CD4-positive, alpha-beta memory T cell (primary cell): ENCODE results near the gene HPS1. TPM values are rescaled to one million over a fixed set of nuclear protein-coding genes. Genes with fewer than 3 reads are reported as not detected.
A peak's percentile ranks its signal among the peaks of the same experiment; 100 is the strongest.

Source experiments
- CTCF ChIA-PET: fragments of 350-600 bp; sonication (Branson Sonifier 250); formaldehyde crosslinking; loops from one replicate; lab custom pipeline; 2021; ENCODE audit warnings: inconsistent platforms; ENCODE audit not compliant: partially characterized antibody; lab: Charles Lee
- POLR2A ChIA-PET: fragments of 350-600 bp; sonication (Branson Sonifier 250); formaldehyde crosslinking; loops from one replicate; lab custom pipeline; 2021; ENCODE audit not compliant: partially characterized antibody; lab: Charles Lee
- DNase-seq, 5 donors: peaks; one replicate each; pipeline versions ENCODE4 v3.0.0 to v3.0.0-alpha.2; 2020 to 2022; ENCODE audit warnings: mixed read lengths in 1 of 5
- H3K27ac ChIP-seq: one replicate; pipeline ENCODE4 v1.7.0; 2013; ENCODE audit warnings: low read depth, low read length
- H3K27me3 ChIP-seq: 2 replicates; pipeline ENCODE4 v1.7.0; 2013; ENCODE audit warnings: mild to moderate bottlenecking, low read length, moderate library complexity; ENCODE audit not compliant: insufficient read depth
- H3K36me3 ChIP-seq: 2 replicates; pipeline ENCODE4 v1.7.0; 2013; ENCODE audit warnings: mild to moderate bottlenecking, low read length, moderate library complexity; ENCODE audit not compliant: insufficient read depth
- H3K4me1 ChIP-seq: 2 replicates; pipeline ENCODE4 v1.7.0; 2013; ENCODE audit warnings: mild to moderate bottlenecking, low read length, moderate library complexity; ENCODE audit not compliant: insufficient read depth
- H3K4me3 ChIP-seq, 2 donors: one replicate each; pipeline ENCODE4 v1.7.0; 2013; ENCODE audit warnings: low read length in 2 of 2, mild to moderate bottlenecking in 1 of 2
- H3K9me3 ChIP-seq, 2 donors: one replicate each; pipeline ENCODE4 v1.7.0; 2013; ENCODE audit warnings: low read length in 2 of 2, control low read depth in 1 of 2; ENCODE audit not compliant: control insufficient read depth in 1 of 2
- H3K27ac Mint-ChIP-seq, 7 donors: one replicate each; pipeline ENCODE4 v1.8.0; 2020 to 2021; ENCODE audit warnings: mixed read lengths in 7 of 7, mild to moderate bottlenecking in 6 of 7, inconsistent platforms in 3 of 7, moderate library complexity in 3 of 7
- H3K27me3 Mint-ChIP-seq, 2 donors: one replicate each; pipeline ENCODE4 v1.8.0; 2020 to 2021; ENCODE audit warnings: mixed read lengths in 2 of 2
- H3K36me3 Mint-ChIP-seq, 2 donors: one replicate each; pipeline ENCODE4 v1.8.0; 2020 to 2021; ENCODE audit warnings: mixed read lengths in 2 of 2, inconsistent platforms in 1 of 2, mild to moderate bottlenecking in 1 of 2
- H3K4me1 Mint-ChIP-seq, 4 donors: one replicate each; pipeline ENCODE4 v1.8.0; 2020 to 2021; ENCODE audit warnings: mixed read lengths in 4 of 4, mild to moderate bottlenecking in 1 of 4
- H3K4me3 Mint-ChIP-seq, 8 donors: one replicate each; pipeline ENCODE4 v1.8.0; 2020 to 2021; ENCODE audit warnings: mixed read lengths in 8 of 8, mild to moderate bottlenecking in 7 of 8, moderate library complexity in 6 of 8, inconsistent platforms in 3 of 8
- H3K9me3 Mint-ChIP-seq, 8 donors: one replicate each; pipeline ENCODE4 v1.8.0; 2020 to 2021; ENCODE audit warnings: mixed read lengths in 8 of 8, mild to moderate bottlenecking in 5 of 8, inconsistent platforms in 3 of 8, moderate library complexity in 1 of 8
- intact Hi-C: fragments of 100-400 bp; cut with micrococcal nuclease; formaldehyde crosslinking; loops from one replicate; pipeline ENCODE4 v1.15.1; 2023
- polyA plus RNA-seq, 2 donors: library from polyadenylated mRNA; unstranded; fragments of 300-500 nt; fragmentation: Illumina TruSeq; gene quantifications; one replicate each; pipeline ENCODE4 v1.2.3, GENCODE V29; 2021
- total RNA-seq, 2 experiments: library from RNA; stranded (reverse); gene quantifications; one replicate each; pipeline ENCODE4 v1.2.3, GENCODE V29; 2021

Gene HPS1
- total and polyA plus RNA-seq, 4 experiments from 2014 or later: 72.0 to 115 (median 91.3) TPM

DNA sequence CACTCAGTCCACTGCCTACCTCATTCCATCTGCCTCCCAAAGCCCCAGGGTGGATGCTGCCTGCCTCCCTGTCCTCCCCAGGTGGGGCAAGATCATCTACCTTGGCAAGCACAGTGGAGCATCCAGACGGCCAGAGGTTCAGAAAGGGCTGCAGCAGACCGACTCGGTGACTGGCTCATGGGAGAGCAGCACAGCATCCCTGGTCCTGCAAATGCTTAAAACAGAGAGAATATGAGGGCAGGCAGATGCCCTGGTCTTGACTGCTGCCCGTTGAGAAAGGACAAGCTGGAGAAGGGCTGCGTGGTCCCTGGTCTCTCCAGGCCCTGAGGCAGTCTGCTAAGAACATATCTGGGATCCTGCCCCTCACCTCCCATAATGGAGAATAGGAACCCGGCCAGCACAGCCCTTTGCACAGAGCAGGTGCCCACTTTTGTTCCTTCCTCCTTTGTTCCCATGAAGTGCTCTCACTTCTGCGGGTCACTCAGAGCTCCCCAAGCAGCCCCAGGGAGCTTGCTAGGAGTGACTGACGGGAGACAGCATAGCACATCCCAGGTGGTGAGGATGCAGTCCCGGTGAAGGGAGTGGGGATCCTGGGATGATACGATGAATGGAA, 1.4 kb downstream of the HPS1 start:
- intact Hi-C loops: loop anchor here (5.0 kb wide), 2 partner anchors 308 to 1177 kb away; partner anchors contain the start of gene SLC25A28

DNA sequence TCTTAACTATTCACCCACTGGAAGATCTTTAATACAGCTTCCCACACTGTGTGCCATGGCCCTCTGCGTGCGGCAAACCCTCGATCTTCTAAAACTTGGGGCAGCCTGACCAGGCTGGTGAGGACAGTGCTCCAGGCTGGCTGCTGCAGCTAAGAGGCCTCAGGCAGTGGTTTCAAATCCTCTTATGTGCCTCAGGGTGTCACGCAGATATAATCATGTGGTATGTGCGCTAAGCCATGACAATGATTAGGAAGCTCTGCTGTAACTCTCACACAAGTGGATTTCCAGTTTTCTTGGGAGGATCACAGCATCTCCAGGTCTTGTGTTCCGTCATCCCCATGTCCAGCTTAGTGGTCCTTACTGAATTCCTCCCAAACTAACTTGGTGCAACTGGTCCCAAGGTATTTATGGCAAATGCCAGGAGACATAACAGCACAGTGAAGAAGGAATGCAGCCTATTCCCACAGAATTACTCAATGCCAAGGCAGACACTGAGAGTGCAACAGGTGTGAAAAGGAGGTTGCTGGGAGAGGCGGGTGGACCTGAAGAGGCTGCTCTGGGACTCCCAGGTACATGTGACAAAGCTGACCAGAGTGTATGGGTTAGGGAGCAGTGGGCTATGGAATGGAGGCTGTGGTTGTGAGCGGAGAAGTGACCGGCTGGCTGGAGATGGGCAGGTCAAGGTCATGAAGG, 2.3 kb downstream of the HPS1 start:
- H3K27me3 Mint-ChIP-seq: no peaks in the 10 kb centered on the region
- Histone ChIP-seq H3K36me3 (peaks cover 32% of the 10 kb centered on the region), H3K4me3 (no peak overlapping the region), H3K4me1 (peaks cover 41% of the 10 kb centered on the region), H3K27ac (no peak overlapping the region), H3K27me3 (no peaks in the 10 kb centered on the region), H3K9me3 (no peaks in the 10 kb centered on the region)
- H3K9me3 Mint-ChIP-seq: no peaks in the 10 kb centered on the region
- no peak for DNase-seq
- POLR2A ChIA-PET: interaction anchor here (2.6 kb wide), 1 partner anchor 9 kb away, joined by 8 read pairs; no protein-coding TSS in a partner anchor
- H3K4me3 Mint-ChIP-seq: peak overlapping the region; percentile 6 to 95 (median 92)
- H3K27ac Mint-ChIP-seq: peak overlapping the region in 6 of 7 donors; percentile 43 to 95 (median 86)
- CTCF ChIA-PET: interaction anchor here (0.6 kb wide), 1 partner anchor 23 kb away, joined by 3 read pairs; no protein-coding TSS in a partner anchor
- intact Hi-C loops: loop anchor here (5.0 kb wide), 2 partner anchors 307 to 1178 kb away; partner anchors contain the start of gene SLC25A28
- H3K4me1 Mint-ChIP-seq: peaks cover 35 to 70% (median 51%) of the 10 kb centered on the region in 4 donors
- peaks cover 30 to 54% of the 10 kb centered on the region in 2 donors for H3K36me3 Mint-ChIP-seq

More for the DNA sequence above, 1.4 kb downstream of the HPS1 start:
- H3K36me3 ChIP-seq: peaks cover 28% of the 10 kb centered on the region
- peak overlapping the region; percentile 76 for H3K27ac ChIP-seq
- H3K27ac Mint-ChIP-seq: peak overlapping the region; percentile 37 to 95 (median 90)
- H3K27me3 Mint-ChIP-seq: no peaks in the 10 kb centered on the region
- H3K36me3 Mint-ChIP-seq: peaks cover 24 to 46% of the 10 kb centered on the region in 2 donors
- H3K4me1 Mint-ChIP-seq: peaks cover 33 to 66% (median 50%) of the 10 kb centered on the region in 4 donors
- peak overlapping the region; percentile 73 to 84 for H3K4me3 ChIP-seq
- peak overlapping the region; percentile 88 to 95 (median 94) for H3K4me3 Mint-ChIP-seq
- H3K27me3 ChIP-seq: no peaks in the 10 kb centered on the region
- no peak for DNase-seq
- H3K4me1 ChIP-seq: peaks cover 41% of the 10 kb centered on the region
- ChIA-PET POLR2A (interaction anchor here (1.3 to 2.6 kb wide), 4 partner anchors 10 to 22 kb away, joined by 3 to 10 read pairs (median 6); no protein-coding TSS in a partner anchor), CTCF (interaction anchor here (1.4 to 1.8 kb wide), 2 partner anchors 8 to 22 kb away, joined by 4 to 8 read pairs; no protein-coding TSS in a partner anchor)
- no peaks in the 10 kb centered on the region for H3K9me3 ChIP-seq
- H3K9me3 Mint-ChIP-seq: no peaks in the 10 kb centered on the region

DNA sequence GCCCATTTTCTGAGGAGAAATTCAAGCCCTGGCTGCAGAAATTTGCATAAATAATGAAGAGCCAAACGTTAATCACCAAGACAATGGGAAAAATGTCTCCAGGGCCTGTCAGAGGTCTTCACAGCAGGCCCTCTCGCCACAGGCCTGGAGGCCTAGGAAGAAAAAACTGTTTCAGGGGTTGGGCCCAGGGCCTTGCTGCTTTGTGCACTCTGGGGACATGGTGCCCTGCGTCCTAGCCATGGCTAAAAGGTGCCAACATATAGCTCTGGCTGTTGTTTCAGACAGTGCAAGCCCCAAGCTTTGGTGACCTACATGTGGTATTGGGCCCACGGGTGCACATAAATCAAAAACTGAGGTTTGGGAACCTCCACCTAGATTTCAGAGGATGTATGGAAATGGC, 8.0 kb downstream of the HPS1 start:
- H3K27me3 Mint-ChIP-seq: no peaks in the 10 kb centered on the region
- H3K36me3 Mint-ChIP-seq: peaks cover 74 to 89% of the 10 kb centered on the region in 2 donors
- Histone ChIP-seq H3K9me3 (no peaks in the 10 kb centered on the region), H3K4me1 (peaks cover 15% of the 10 kb centered on the region), H3K36me3 (peaks cover 53% of the 10 kb centered on the region), H3K27ac (no peak overlapping the region), H3K27me3 (no peaks in the 10 kb centered on the region), H3K4me3 (no peak overlapping the region)
- H3K9me3 Mint-ChIP-seq: peaks cover 0 to 1% (median 0%) of the 10 kb centered on the region in 8 donors
- peaks cover 21 to 44% (median 29%) of the 10 kb centered on the region in 4 donors for H3K4me1 Mint-ChIP-seq
- CTCF ChIA-PET: interaction anchor here (0.7 to 1.0 kb wide), 2 partner anchors 13 to 16 kb away, joined by 3 read pairs; no protein-coding TSS in a partner anchor
- H3K4me3 Mint-ChIP-seq: no peak overlapping the region
- H3K27ac Mint-ChIP-seq: peak overlapping the region in 1 of 7 donors; percentile 16
- intact Hi-C loops: no loop called here
- POLR2A ChIA-PET: no interaction called here
- DNase-seq: no peak

DNA sequence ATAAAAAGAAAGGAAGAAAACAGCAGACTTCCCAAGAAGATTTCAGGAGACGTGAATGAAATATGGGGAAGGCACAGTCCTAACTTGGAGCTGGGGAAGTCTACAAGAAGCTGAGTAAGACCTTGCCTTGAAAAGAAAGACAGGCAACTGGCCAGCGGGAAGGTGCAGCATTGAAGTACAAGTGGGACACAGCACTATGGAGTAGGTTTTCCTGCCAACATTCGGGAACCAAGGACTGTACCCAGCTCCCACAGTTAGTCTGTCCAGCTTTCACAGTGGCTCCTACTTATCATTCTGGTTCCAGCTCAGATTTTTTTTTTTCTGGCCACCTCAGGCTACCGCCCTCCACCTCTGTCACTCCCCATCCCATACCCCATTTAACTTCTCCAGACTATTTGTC, 10.0 kb downstream of the HPS1 start:
- Histone ChIP-seq H3K27me3 (no peaks in the 10 kb centered on the region), H3K9me3 (no peaks in the 10 kb centered on the region), H3K36me3 (peaks cover 47% of the 10 kb centered on the region), H3K4me1 (no peaks in the 10 kb centered on the region), H3K4me3 (no peak overlapping the region), H3K27ac (no peak overlapping the region)
- H3K9me3 Mint-ChIP-seq: peaks cover 0 to 7% (median 3%) of the 10 kb centered on the region in 8 donors
- H3K27ac Mint-ChIP-seq: peak overlapping the region in 1 of 7 donors; percentile 50
- ChIA-PET CTCF (interaction anchor here (0.9 to 3.3 kb wide), 5 partner anchors 9 to 70 kb away, joined by 3 to 26 read pairs (median 4); no protein-coding TSS in a partner anchor), POLR2A (interaction anchor here (2.2 kb wide), 1 partner anchor 9 kb away, joined by 8 read pairs; no protein-coding TSS in a partner anchor)
- no peak for DNase-seq
- H3K4me1 Mint-ChIP-seq: peaks cover 10 to 24% (median 15%) of the 10 kb centered on the region in 4 donors
- no peaks in the 10 kb centered on the region for H3K27me3 Mint-ChIP-seq
- H3K36me3 Mint-ChIP-seq: peaks cover 81 to 89% of the 10 kb centered on the region in 2 donors
- intact Hi-C loops: no loop called here
- no peak overlapping the region for H3K4me3 Mint-ChIP-seq

DNA sequence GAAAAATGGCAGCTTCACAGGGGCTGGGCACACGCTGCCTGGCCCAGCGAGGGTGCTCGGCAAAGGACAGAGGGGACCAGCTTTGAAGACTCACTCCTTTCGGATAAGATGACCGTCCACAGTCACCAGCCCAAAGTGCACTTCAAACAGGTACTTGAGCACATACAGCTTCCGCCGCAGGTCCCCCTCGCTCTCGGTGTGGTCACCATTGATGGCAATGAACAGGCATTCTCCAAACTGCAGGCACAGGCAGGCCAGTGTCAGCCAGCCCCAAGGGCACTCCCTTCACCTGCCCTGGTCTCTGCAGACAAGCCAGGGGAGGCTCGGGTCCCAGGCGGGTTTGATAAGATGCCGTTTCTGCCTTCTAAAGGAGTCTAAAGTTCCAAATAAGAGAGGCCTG, 11.6 kb downstream of the HPS1 start:
- H3K27ac Mint-ChIP-seq: peak overlapping the region in 2 of 7 donors; percentile 30 to 70

DNA sequence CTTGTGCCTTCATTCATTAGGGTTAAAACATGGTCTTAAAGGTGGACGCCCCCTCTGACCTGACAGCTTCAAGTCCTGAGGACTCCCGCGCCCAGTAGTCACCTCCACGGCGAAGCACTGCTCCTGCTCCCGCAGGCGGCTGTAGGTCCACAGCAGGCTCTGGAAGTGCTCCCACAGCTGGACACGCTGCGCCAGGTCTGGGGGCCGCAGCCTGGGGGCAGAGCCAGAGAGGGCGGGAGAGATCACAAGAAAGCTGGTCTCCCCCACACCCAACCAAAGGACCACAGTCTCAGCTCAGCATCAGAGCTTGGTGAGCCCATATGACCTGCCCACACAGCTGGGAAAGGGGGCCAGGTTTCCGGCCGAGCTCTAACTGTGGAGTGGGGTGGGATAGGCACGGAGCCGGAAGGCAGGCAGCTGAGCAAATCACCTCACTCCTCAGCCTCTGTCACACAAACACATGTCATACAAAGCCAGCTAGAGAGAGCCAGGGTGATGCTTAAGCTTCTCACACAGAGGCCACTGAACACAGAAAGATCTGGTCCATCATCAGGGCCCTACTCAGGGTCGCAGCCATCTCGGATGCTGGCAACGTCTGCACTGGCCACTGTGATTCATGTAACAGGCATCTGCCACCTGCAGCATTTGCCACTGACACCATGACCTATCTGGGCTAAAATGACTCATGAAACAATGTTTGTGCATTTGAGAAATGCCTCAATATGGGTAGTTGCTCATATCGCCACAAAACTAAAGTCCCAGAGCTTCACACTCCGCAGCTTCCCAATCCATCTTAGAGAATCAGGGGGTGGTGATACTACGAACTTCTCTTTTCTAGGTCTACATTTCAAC, 12.6 kb downstream of the HPS1 start:
- Mint-ChIP-seq H3K9me3 (peaks cover 0 to 7% (median 3%) of the 10 kb centered on the region in 8 donors), H3K4me3 (no peak overlapping the region), H3K27me3 (no peaks in the 10 kb centered on the region), H3K27ac (peak overlapping the region in 1 of 7 donors; percentile 4), H3K4me1 (peaks cover 3 to 7% (median 6%) of the 10 kb centered on the region in 4 donors), H3K36me3 (peaks cover 78 to 83% of the 10 kb centered on the region in 2 donors)
- H3K4me1 ChIP-seq: no peaks in the 10 kb centered on the region
- H3K36me3 ChIP-seq: peaks cover 63% of the 10 kb centered on the region
- H3K4me3 ChIP-seq: no peak overlapping the region
- DNase-seq: no peak
- no peak overlapping the region for H3K27ac ChIP-seq
- H3K27me3 ChIP-seq: no peaks in the 10 kb centered on the region
- no peaks in the 10 kb centered on the region for H3K9me3 ChIP-seq
- intact Hi-C loops: no loop called here
- ChIA-PET POLR2A (no interaction called here), CTCF (interaction anchor here (3.3 kb wide), 1 partner anchor 9 kb away, joined by 26 read pairs; no protein-coding TSS in a partner anchor)

More for the DNA sequence above, 11.6 kb downstream of the HPS1 start:
- DNase-seq: no peak
- Mint-ChIP-seq H3K4me3 (no peak overlapping the region), H3K4me1 (peaks cover 5 to 12% (median 9%) of the 10 kb centered on the region in 4 donors), H3K9me3 (peaks cover 0 to 7% (median 3%) of the 10 kb centered on the region in 8 donors), H3K36me3 (peaks cover 88 to 91% of the 10 kb centered on the region in 2 donors), H3K27me3 (no peaks in the 10 kb centered on the region)
- Histone ChIP-seq H3K27me3 (no peaks in the 10 kb centered on the region), H3K4me1 (no peaks in the 10 kb centered on the region), H3K36me3 (peaks cover 59% of the 10 kb centered on the region), H3K4me3 (no peak overlapping the region), H3K27ac (no peak overlapping the region), H3K9me3 (no peaks in the 10 kb centered on the region)
- ChIA-PET POLR2A (interaction anchor here (2.2 kb wide), 1 partner anchor 10 kb away, joined by 8 read pairs; no protein-coding TSS in a partner anchor), CTCF (interaction anchor here (1.9 to 3.3 kb wide), 2 partner anchors 10 to 32 kb away, joined by 5 to 26 read pairs; no protein-coding TSS in a partner anchor)
- intact Hi-C loops: no loop called here
